HG03097 (cell line): ENCODE data around the gene C12orf75.
"Not testable (repeated sequence)": the region's sequence is repeated elsewhere in the genome, so short reads cannot be mapped to it uniquely, and the experiment has no call there.

Source experiments
- ATAC-seq: cut with Tn5 transposase; IDR thresholded peaks from one replicate; pipeline ENCODE4 v1.9.1; 2021; ENCODE audit not compliant: unreplicated experiment, low FRiP score

Gene C12orf75

DNA sequence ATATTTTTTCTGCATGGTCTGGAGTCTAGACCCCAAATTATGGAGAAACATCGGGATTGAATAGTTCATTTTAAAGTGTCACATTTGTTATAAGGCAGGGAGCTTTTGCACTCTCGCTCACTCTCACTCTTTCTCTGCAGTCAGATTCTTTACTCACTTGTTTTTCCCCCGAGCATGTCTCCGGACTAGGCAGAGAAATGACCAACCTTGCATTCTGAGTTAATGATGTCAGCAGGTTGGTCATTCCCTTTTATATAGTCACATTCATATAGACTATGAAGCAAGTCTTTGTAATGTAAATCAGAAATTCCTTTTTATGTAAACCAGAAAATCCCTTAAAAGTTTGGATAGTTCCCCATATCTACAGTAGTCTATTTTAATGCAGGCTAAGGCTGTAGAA, 4.1 kb downstream of the C12orf75 start:
- no peak for ATAC-seq

DNA sequence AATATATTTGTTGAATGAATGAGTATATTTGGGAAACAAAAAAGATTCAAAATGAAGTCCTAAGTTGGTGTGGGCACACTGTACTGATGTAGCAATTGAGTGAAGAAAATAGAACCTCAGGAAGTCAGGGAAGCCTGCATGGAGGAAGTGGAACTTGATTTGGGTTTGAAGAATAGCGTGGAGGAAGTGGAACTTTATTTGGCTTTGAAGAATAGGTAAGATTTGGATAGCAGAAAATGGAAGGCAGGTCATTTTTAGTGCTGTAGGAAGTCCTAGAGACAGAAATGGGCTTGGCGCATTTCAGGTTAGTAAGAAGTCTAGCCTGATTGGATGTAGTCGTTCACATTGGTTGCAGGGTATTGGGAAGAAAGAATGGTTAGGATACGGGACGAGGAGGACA, 5.4 kb downstream of the C12orf75 start:
- no peak for ATAC-seq

DNA sequence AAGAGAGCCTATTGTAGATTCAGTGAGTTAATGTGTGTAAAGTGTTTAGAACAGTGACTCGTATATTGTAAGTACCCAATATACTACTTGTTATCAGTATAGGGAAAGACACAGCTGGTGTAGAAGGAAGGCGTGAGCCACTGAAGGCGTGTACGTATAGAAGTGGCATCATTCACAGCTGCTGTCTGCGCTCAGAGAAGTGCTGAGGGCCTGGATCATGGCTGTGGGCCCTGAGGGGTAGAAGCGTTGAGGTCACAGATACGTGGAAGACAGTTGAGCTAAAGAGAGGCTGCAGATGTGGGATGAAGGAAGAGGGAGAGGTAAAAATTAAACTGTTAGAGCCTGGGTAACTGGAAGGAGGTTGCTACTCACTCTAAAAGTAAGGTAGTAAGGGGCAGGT, 5.9 kb downstream of the C12orf75 start:
- ATAC-seq = no peak

DNA sequence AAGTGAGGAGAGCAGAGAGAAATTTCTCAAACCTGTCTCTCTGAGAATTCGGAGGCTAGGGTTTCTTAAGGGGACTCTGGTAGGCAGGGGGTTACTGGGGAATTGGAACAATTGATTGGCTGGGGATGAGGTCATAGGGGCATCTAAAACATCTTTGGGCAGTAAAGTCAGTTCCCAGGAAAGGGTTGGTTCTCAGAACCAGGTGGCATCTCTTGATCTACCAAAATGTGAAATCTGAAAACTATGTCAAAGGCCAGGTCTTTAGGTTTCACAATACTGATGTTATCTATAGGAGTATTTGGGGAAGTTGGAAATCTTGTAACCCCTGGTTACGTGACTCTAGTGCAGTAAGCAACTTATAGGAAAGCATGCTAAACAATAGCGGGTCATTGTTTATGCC, 6.9 kb downstream of the C12orf75 start:
- ATAC-seq = no peak

DNA sequence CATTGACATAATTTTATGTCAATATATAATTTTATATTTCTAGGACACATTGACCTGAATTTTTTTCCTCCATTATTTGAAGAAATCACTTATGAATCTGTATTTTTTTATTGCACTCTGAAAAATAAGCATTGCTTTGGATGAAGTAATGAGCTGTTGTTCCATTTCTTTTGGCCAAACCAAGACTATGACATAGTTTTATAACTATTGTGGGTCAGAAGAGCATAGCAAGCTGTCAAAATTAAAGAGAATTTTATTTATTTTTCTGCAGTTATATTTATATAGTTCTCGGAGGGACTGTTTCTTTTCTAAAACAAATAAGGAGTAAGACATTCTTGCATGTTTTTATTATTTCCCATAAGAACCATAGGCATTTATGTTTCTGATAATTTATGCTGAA, 8.5 kb downstream of the C12orf75 start:
- no peak for ATAC-seq

DNA sequence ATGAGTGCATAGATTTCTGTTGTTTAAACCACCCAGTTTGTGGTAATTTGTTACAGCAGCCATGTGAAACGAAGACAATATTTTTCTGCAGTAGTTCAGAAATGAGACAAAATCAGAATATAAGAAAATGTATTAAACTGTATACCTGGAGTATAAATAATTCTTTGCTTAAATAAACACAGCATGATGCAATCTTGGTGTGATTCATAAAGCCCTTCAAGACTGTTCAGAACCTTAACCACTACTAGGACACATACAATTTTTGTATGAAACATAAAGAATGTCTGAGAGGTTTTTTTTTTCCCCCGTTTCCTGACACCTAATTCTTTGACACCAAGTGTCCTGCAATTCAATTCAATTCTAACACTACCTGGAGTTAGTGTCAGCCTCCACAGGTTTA, 10.5 kb downstream of the C12orf75 start:
- no peak for ATAC-seq

DNA sequence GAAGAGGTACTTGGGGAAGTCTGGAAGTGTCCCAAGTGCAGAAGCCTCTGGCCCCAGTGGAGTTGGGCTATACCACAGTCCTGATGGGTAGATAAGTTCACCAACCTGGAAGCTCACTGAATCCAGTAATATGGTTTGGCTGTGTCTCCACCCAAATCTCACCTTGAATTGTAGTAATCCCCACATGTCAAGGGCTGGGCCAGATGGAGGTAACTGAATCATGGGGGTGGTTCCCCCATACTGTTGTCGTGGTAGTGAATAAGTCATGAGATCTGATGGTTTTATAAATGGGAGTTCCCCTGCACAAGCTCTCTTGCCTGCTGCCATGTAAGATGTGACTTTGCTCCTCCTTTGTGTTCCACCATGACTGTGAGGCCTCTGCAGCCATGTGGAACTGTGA, 11.1 kb downstream of the C12orf75 start:
- not testable (repeated sequence) for ATAC-seq

DNA sequence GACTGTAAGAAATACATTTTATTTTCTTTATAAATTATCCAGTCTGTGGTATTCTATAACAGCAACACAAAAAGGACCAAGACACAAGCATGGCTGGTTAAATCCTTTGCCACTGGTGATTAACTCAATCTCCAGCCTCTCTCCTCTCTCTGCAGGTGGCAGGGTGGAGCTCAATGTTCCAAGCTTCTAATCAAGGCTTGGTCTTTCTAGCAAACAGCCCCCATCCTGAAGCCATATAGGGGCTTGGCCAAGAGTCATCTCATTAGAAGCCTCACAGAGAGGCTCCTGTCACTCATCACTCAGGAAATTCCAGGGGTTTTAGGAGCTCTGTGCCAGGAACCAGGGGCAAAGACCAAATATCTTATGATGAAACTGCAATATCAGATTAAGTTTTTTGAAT, 12.0 kb downstream of the C12orf75 start:
- no peak for ATAC-seq

DNA sequence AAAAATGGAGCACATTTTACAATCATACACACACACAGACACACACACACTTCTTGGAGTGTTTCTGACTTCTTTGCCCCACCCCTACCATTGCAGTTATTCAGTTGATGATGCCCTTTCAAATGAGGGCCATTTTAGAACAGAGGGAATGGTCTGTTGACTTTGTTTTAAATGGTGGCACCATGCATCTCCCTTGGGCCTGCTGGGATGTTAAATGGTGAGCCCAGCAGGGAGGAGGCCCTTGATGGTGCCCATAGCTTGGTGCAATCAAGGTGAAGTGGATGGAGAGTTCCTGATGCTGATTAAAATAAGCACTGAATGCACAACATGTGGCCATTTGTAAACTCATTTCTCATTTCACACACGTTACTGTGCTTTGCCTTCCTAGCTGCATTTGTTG, 13.3 kb downstream of the C12orf75 start:
- no peak for ATAC-seq

DNA sequence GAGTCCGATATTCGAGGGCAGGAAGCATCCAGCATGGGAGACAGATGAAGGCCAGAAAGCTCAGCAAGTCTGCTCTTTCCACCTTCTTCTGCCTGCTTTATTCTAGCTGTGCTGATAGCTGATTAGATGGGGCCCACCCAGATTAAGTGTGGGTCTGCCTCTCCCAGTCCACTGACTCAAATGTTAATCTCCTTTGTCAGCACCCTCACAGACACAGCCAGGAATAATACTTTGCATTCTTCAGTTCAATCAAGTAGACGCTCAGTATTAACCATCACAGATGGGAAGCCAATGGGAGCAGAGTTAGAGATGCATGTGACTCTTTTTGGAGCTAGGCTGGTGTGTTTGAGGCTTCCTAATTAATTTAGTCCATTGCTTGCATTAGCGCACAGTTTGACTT, 17.0 kb downstream of the C12orf75 start:
- no peak for ATAC-seq

DNA sequence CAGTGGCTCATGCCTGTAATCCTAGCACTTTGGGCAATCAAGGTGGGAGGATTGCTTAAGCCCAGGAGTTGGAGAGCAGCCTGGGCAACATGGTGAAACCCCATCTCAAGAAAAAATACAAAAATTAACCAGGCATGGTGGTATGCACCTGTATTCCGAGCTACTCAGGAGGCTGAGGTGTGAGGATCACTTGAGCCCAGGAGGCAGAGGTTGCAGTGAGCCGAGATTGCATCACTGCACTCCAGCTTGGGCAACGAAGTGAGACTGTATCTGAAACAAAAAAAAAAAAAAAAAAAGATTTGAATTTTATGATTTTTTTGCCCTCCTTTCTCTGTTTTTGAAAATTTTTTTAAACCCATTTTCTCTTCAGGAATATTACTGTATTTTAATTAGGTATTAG, 17.7 kb downstream of the C12orf75 start:
- no peak for ATAC-seq

DNA sequence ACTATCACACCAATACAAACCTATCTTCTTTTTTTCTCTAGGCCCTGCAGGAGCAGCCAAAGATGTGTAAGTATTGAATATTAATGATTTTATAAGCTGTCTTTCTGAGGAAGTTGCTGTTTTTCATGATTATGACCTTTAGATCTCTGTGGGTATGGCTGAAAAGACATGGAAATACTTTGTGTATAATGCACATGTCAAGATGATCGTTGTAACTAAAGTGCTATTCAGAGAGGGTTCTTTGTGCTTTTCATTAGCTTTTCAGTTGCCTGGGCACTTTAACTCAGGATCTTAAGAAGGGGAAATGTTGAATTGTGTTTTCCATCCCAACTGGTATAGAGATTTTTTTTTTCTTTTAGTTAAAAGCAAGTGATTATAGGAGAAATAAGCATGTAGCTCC, 18.1 kb downstream of the C12orf75 start:
- ATAC-seq = no peak

DNA sequence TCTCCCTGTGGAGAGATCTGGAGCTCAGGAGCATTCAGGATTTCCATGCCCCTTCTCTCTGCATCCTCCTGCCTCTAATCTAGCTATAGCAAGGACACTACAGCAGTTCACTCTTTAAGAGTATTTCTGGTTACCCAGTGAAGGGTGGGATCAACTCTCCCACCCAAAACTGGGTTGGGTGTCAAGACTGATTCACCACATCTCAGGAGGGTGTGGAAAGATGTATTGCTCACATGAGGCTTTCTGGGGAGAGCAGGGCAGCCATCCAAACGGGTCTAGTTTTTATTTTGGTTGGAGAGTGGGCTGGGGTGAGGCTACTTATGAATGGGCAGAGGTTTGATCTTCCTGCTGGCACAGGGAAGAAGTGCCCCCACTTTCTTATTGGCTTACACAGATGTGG, 18.6 kb downstream of the C12orf75 start:
- no peak for ATAC-seq

DNA sequence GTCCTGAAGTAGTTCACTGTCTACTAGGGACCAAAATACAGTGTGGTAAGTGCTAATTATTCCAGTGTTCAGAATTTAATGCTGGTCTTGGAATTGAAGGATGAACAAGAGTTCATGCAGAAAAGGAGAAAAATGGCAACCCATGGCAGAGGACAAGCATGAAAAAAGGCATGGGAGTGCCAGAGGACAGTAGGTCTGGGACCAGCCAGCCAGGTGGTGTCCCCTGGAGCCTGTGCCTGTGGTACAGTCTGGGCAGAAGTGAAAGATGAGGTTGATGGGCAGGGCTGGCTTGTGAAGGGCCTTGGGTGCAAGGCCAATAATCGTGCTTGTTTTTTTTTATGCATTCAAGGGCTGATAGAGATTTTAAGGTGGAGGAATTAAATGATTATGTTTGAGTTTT, 21.0 kb downstream of the C12orf75 start:
- peak; percentile 32 for ATAC-seq

DNA sequence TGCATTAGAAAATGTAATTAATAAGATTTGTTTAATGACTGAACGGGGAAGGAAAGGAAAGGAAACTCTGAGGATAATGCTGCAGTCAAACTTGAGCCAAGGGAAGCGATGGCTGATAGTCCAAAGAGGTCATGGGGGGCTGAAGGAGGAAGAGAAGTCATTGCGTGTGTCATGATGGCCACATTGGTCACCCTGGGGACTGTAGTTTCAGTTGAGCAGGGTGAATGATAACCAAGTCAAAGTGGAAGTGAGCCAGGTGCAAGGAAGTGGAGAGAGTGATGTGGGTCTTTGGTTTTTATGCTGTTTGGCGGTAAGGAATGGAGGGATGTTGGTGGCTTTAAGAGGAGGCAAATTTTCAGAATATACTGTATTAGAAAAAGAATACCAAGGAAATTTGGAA, 21.6 kb downstream of the C12orf75 start:
- ATAC-seq = peak; percentile 56

DNA sequence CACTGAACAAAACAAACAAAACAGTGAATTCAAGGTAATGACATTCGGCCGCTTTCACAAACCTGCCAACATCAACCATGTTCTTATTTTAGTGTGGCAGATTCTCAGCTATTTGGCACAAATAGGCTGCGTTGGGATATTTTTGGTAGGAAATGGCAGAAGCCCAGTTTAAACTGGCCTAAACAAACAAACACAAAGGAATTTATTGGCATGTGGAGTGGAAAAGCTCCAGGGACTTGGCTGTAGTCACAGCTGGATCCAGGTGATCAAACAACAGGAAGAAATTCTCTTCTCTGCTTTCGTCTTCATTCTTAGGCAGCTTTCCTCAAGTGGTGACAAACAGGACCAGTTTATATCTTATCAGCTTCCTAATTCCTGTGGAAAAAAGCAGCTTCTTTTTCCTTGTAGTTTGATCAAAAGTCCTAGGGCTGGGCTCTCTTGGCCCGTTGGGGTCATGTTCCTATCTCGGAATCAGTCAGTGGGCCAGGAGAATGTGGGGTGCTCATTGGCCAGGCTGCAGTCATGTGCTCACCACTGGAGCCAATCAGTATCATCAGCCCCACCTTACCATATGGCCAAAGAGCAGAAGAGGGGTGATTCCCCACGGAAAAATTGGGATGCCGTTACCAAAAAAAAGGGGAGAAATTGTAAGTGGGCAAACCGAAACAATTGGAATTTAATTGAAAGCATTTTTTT, 22.6 kb downstream of the C12orf75 start:
- no peak for ATAC-seq

DNA sequence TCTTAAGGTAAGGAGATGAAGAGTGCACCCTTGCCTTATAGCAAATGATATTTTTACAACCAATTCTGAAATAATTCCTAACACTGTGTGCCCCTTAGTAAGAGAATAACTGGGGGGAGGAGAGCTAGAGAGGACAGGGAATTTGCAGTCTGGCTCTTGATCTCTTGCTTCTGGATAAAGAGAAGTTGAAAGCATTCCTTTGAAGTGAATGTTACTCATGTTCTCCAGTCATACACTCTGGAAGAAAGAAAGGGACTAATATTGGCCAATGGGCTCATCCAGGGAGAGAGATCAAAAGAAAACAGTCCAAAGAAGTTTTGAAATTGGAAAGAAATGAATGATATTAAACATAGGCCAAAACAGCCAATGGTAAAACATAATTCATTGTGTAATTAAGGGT, 25.3 kb downstream of the C12orf75 start:
- ATAC-seq = no peak

DNA sequence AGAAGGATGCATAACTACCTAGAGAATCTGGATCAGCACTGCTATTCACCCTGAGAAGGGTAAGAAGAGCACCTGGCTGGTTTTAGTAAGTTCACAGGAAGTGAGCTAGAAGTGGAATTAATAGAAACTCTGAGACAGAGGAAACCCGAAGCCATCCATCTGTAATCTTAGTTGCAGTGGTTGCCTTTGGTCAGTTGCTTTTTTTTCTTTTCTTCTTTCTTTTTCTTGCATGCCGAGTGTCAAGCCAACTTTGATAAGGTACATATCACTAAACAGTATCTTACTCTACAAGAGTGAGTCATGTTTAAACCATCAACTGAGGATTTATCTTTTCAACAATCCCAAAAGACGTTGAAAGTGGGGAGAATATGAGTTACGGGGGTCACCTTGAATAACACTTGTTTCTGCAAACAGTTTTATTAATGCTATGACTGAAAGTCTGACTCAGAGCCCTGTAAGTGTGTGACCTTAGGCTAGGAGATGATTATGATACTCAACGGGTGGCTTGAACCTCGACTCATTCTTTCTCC, 26.7 kb downstream of the C12orf75 start:
- peak; percentile 58 for ATAC-seq

DNA sequence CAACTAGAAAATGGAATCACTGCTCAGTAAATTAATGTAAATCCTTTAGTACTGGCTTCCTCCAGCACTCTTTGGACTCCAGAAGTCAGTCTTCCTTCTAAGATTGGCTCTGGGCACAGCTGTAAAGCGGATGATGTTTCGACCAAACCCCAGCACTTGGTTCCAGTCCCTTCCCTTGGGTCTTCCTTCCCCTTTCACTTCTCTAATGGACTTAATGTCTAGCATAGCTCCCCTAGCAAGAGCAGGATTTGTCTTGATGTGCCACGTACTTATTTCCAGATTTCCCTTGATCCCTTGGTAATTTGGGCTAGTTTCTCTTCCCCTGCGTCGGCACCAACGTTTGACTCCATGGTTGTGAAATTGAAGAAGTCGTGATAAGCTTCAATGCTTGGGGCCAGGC, 28.3 kb downstream of the C12orf75 start:
- no peak for ATAC-seq

DNA sequence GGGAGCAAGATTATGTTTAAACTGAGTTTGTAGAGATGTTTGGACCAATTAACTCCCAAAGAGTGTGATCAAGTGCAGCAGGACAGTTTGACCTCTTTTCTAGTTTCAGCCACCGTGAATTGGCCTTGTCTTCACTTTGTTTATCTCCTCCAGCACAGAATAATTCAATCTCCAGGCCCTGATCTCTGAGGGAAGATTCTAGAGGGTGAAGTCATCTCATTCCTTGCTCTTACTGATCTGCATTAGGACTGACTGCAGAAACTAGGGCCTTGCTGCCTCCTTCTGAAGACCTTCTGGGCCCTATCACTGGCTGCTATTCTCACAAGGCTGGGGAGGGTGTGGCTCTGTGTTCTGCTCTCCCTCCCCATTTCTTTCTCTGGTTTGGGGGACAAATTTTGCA, 29.4 kb downstream of the C12orf75 start:
- ATAC-seq = no peak

DNA sequence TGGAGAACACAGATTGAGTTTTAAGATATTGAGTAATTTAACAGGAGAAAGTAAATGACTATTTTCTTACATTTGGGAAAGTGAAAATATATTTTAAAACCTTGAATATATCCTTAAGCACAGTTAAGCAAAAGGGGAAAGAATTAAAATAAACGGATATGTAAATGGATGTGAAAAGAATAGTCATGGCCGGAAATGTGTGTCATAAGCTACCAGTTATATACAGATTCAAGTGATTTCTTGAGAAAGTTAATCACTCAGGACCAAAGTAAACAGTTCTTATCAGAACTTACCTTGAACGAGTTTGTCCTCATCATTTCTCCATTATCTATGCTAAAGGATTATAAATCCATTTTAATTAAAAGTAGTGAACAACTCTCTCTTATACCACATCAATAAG, 33.4 kb downstream of the C12orf75 start:
- ATAC-seq = no peak

DNA sequence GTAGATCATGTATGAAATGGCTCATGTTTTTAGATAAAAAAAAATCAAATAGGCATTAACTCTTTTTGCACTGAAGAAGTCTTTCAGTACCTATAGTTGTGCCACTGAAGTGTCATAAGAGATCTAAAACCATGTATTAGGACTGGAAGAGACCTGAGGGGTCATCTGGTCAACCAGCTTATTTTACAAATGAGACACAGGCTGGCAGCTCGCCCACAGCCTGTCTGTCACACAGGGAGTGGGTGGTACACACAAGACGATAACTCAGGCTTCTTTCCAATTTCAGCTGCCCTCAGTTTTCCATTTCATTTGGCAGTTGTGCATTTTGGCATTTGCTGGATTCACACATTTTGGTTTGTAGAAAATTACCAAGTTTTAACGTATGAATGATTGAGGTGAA, 34.7 kb downstream of the C12orf75 start:
- ATAC-seq = no peak
